Liver (tissue), 3 donors: Measurements from ENCODE around the gene WDR90.

Experiments used
- ATF3 ChIP-seq: IDR thresholded peaks from 2 replicates; pipeline ENCODE4 v1.6.1; 2016; ENCODE audit warnings: antibody characterized with exemption
- CTCF ChIP-seq: fragments of 150-350 bp; IDR thresholded peaks from 2 replicates; pipeline ENCODE4 v1.5.1; 2017; ENCODE audit warnings: improper control_type of control experiment, low read depth, low read length; ENCODE audit not compliant: missing input control
- EGR1 ChIP-seq, 2 donors: IDR thresholded peaks; 2 replicates each; pipeline ENCODE4 v1.6.1; 2016 to 2018; ENCODE audit warnings: antibody characterized with exemption in 2 of 2, low read depth in 2 of 2
- GABPA ChIP-seq, 2 donors: IDR thresholded peaks in 1 of 2; conservative IDR thresholded peaks in 1 of 2; 2 replicates each; pipeline ENCODE4 v1.6.1; 2016; ENCODE audit warnings: antibody characterized with exemption in 2 of 2, mild to moderate bottlenecking in 1 of 2, moderate library complexity in 1 of 2
- HNF4G ChIP-seq: IDR thresholded peaks from 2 replicates; pipeline ENCODE4 v1.6.1; 2016; ENCODE audit warnings: antibody characterized with exemption
- JUND ChIP-seq, 2 donors: IDR thresholded peaks; 2 replicates each; pipeline ENCODE4 v1.6.1; 2016; ENCODE audit warnings: antibody characterized with exemption in 2 of 2
- NR2F2 ChIP-seq: IDR thresholded peaks from 2 replicates; pipeline ENCODE4 v1.6.1; 2016; ENCODE audit warnings: antibody characterized with exemption
- RAD21 ChIP-seq, 2 donors: IDR thresholded peaks; 2 replicates each; pipeline ENCODE4 v1.6.1; 2016; ENCODE audit warnings: antibody characterized with exemption in 2 of 2, mild to moderate bottlenecking in 2 of 2
- REST ChIP-seq: IDR thresholded peaks from 2 replicates; pipeline ENCODE4 v1.6.1; 2016; ENCODE audit warnings: antibody characterized with exemption, mild to moderate bottlenecking
- RXRA ChIP-seq, 2 donors: IDR thresholded peaks; 2 replicates each; pipeline ENCODE4 v1.6.1; 2017 to 2018; ENCODE audit warnings: antibody characterized with exemption in 2 of 2, mild to moderate bottlenecking in 1 of 2
- SP1 ChIP-seq: IDR thresholded peaks from 2 replicates; pipeline ENCODE4 v1.6.1; 2018; ENCODE audit warnings: antibody characterized with exemption, mild to moderate bottlenecking
- TAF1 ChIP-seq: conservative IDR thresholded peaks from 2 replicates; pipeline ENCODE4 v1.6.1; 2016; ENCODE audit warnings: antibody characterized with exemption, mild to moderate bottlenecking
- YY1 ChIP-seq: IDR thresholded peaks from 2 replicates; pipeline ENCODE4 v1.6.1; 2016; ENCODE audit warnings: antibody characterized with exemption, mild to moderate bottlenecking
- ZBTB33 ChIP-seq: IDR thresholded peaks from 2 replicates; pipeline ENCODE4 v1.6.1; 2016; ENCODE audit warnings: antibody characterized with exemption
- donor health status: healthy.
- donor health status: healthy.

- TF ChIP-seq CTCF, result no peak
- no peak for TF ChIP-seq JUND (IDR thresholded peaks at IDR 0.05)
- TF ChIP-seq NR2F2, result no peak
- TF ChIP-seq RAD21 (IDR thresholded peaks at IDR 0.05), result no peak
- no peak for TF ChIP-seq GABPA (IDR thresholded peaks at IDR 0.05 in 1 of 2, conservative IDR thresholded peaks at IDR 0.05 in 1 of 2)
- no peak for TF ChIP-seq ATF3
- TF ChIP-seq ZBTB33, result no peak
- TF ChIP-seq SP1, result no peak
- no peak for TF ChIP-seq RXRA (IDR thresholded peaks at IDR 0.05)
- no peak for TF ChIP-seq REST
- no peak for TF ChIP-seq EGR1 (IDR thresholded peaks at IDR 0.05; ENCODE audit: low read depth in 2 of 2)
- no peak for TF ChIP-seq YY1
- TF ChIP-seq TAF1, result no peak
- no peak for TF ChIP-seq HNF4G
Measured at GRCh38 chr16:651844-652243, 2.7 kb downstream of the WDR90 start.
